Transverse colon (tissue), 4 donors: Measurements from ENCODE around the gene PSTPIP1. TPM values are rescaled to one million over a fixed set of nuclear protein-coding genes. Genes with fewer than 3 reads are reported as not detected.

ENCODE experiments used
- DNase-seq: peaks from one replicate; pipeline ENCODE4 v3.0.0-alpha.2; 2019
- H3K27ac ChIP-seq, 4 donors: fragments of 200-600 bp; sonication (generic); 2 replicates each; pipeline ENCODE4 v1.5.1; 2016 to 2018; ENCODE audit warnings: inconsistent platforms in 4 of 4
- H3K27me3 ChIP-seq: fragments of 200-600 bp; sonication (generic); 2 replicates; pipeline ENCODE4 v1.5.1; 2017; ENCODE audit warnings: inconsistent platforms
- H3K36me3 ChIP-seq, 4 donors: fragments of 200-600 bp; sonication (generic); 2 replicates each; pipeline ENCODE4 v1.5.1; 2017 to 2019; ENCODE audit warnings: inconsistent platforms in 4 of 4
- H3K4me1 ChIP-seq, 4 donors: fragments of 200-600 bp; sonication (generic); 2 replicates each; pipeline ENCODE4 v1.5.1; 2017 to 2020; ENCODE audit warnings: inconsistent platforms in 4 of 4
- H3K4me3 ChIP-seq, 4 donors: fragments of 200-600 bp; sonication (generic); 1 replicate in 1 of 4; 2 replicates in 3 of 4; pipeline versions ENCODE4 v1.5.1 to v1.6.1; 2017 to 2019; ENCODE audit warnings: inconsistent platforms in 4 of 4
- H3K9me3 ChIP-seq, 2 donors: fragments of 200-600 bp; sonication (generic); 2 replicates each; pipeline ENCODE4 v1.5.1; 2017 to 2019; ENCODE audit warnings: inconsistent platforms in 2 of 2
- EP300 ChIP-seq: sonication (generic); formaldehyde crosslinking; IDR thresholded peaks from one replicate; pipeline ENCODE4 v1.6.1; 2017; ENCODE audit warnings: antibody characterized with exemption, low read depth
- POLR2A ChIP-seq: fragments of 450-650 bp; IDR thresholded peaks from one replicate; pipeline ENCODE4 v1.6.1; 2016; ENCODE audit warnings: antibody characterized with exemption, mild to moderate bottlenecking, moderate library complexity
- POLR2AphosphoS5 ChIP-seq, 3 donors: sonication (generic); formaldehyde crosslinking; IDR thresholded peaks; one replicate each; pipeline ENCODE4 v1.6.1; 2016; ENCODE audit warnings: antibody characterized with exemption in 3 of 3
- WGBS, 2 donors: methylation state at CpG; one replicate each; pipeline ENCODE4 v1.1.5; 2018; ENCODE audit warnings: low coverage in 1 of 2; 5-methylcytosine and 5-hydroxymethylcytosine counted together
- in situ Hi-C, 4 donors: fragments of 200-750 bp; cut with MboI; loops; one replicate each; pipeline versions ENCODE4 v1.15.0 to v1.15.1; 2017; ENCODE audit warnings: low sequenced_read_pairs in 3 of 4, low pct_ligation_motif_present in 1 of 4, low pct_unique_long_range_greater_than_20kb in 1 of 4
- intact Hi-C: fragments of 100-400 bp; cut with DNase I; formaldehyde crosslinking; loops from one replicate; pipeline ENCODE4 v1.15.1; 2023; ENCODE audit warnings: low total_unique reads
- total RNA-seq, 4 donors: library from RNA; depleted of rRNA; stranded (reverse); fragments of >200 nt; gene quantifications; one replicate each; pipeline ENCODE4 v1.1.0, GENCODE V29; 2016
- TF ChIP-seq, protein P1 (sequence below), 5 experiments: fragments of 200-600 bp in 3 of 5; fragments of 450-650 bp in 2 of 5; sonication (generic) in 3 of 5; IDR thresholded peaks; 1 replicate in 2 of 5; 2 replicates in 3 of 5; pipeline ENCODE4 v1.5.1; 2016 to 2017; ENCODE audit warnings: antibody characterized with exemption in 5 of 5, inconsistent platforms in 3 of 5, mild to moderate bottlenecking in 2 of 5, moderate library complexity in 1 of 5

The PSTPIP1 gene
- total RNA-seq, 4 donors from 2014 or later = 1.4 to 35.2 (median 8.7) TPM

GRCh38 chr15:77053709-77054108 lies 58.8 kb downstream of the PSTPIP1 start:
- Histone ChIP-seq H3K27me3 (no peaks in the 10 kb centered on the region), H3K9me3 (no peaks in the 10 kb centered on the region), H3K4me3 (no peak overlapping the region), H3K36me3 (peaks cover 0 to 23% (median 10%) of the 10 kb centered on the region in 4 donors), H3K27ac (no peak overlapping the region), H3K4me1 (peaks cover 0 to 16% (median 6%) of the 10 kb centered on the region in 4 donors)
- in situ Hi-C loops = no loop called here
- intact Hi-C loops = no loop called here
- TF ChIP-seq POLR2A (no peak), POLR2AphosphoS5 (IDR thresholded peaks at IDR 0.05) (no peak), EP300 (no peak)
- TF ChIP-seq, protein P1, sequence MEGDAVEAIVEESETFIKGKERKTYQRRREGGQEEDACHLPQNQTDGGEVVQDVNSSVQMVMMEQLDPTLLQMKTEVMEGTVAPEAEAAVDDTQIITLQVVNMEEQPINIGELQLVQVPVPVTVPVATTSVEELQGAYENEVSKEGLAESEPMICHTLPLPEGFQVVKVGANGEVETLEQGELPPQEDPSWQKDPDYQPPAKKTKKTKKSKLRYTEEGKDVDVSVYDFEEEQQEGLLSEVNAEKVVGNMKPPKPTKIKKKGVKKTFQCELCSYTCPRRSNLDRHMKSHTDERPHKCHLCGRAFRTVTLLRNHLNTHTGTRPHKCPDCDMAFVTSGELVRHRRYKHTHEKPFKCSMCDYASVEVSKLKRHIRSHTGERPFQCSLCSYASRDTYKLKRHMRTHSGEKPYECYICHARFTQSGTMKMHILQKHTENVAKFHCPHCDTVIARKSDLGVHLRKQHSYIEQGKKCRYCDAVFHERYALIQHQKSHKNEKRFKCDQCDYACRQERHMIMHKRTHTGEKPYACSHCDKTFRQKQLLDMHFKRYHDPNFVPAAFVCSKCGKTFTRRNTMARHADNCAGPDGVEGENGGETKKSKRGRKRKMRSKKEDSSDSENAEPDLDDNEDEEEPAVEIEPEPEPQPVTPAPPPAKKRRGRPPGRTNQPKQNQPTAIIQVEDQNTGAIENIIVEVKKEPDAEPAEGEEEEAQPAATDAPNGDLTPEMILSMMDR (IDR thresholded peaks at IDR 0.05) = no peak
- 94 to 100% methylated on average over 2 of the region's 2 CpGs for WGBS, 2 donors
- no peak for DNase-seq

DNA sequence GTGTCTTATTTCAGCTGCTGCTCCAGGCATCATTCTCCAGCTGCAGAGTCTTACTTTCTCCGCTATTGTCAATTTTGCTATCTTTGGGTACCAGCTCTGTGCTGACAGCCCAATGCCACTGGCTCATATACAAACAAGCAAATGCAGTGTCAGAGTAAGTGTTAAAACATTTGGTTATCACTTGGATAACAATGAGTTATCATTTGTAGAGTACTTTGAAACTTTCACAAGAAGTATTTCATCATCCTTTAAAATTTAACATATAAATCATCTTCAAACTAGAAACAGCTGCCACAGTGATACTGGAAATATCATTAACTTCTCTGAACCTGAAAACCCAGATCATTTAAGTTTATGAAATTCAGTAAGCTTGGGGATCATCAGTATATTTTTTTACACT lies 62.1 kb downstream of the PSTPIP1 start:
- Histone ChIP-seq H3K36me3 (peaks cover 0 to 9% (median 3%) of the 10 kb centered on the region in 4 donors), H3K9me3 (no peaks in the 10 kb centered on the region), H3K27me3 (no peaks in the 10 kb centered on the region), H3K4me3 (no peak overlapping the region), H3K4me1 (peaks cover 24 to 48% (median 32%) of the 10 kb centered on the region in 4 donors), H3K27ac (no peak overlapping the region)
- no peak for DNase-seq
- in situ Hi-C loops (no loop called here), intact Hi-C loops (no loop called here)
- WGBS, 2 donors = 100% methylated on average over 1 of the region's 1 CpG
- no peak for TF ChIP-seq POLR2A
- TF ChIP-seq, protein P1 (IDR thresholded peaks at IDR 0.05) = no peak
- TF ChIP-seq EP300 = no peak
- TF ChIP-seq POLR2AphosphoS5 (IDR thresholded peaks at IDR 0.05) = no peak

DNA sequence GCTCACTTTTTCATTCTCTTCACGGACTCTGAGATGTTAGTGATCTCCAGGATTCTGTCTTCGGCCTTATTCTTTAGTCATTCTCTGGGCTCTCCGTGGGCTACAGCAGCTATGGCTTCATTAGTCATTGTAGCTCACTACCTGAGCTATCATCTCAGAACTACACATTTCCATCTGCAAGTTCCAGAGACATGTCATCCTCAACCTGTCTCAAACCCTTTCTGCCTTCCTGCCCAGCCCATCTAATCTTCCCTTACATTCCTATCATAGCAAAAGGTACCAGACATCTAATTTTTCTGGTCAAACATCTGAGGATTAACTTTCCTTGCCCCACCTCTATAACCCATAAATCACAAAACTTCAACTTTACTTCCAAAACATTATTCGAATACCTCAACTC lies 62.8 kb downstream of the PSTPIP1 start:
- WGBS, 2 donors = 93 to 95% methylated on average over 2 to 4 of the region's 4 CpGs
- H3K9me3 ChIP-seq = no peaks in the 10 kb centered on the region
- H3K4me1 ChIP-seq = peaks cover 24 to 53% (median 32%) of the 10 kb centered on the region in 4 donors
- no peak overlapping the region for H3K27ac ChIP-seq
- H3K36me3 ChIP-seq = peaks cover 0 to 3% (median 0%) of the 10 kb centered on the region in 4 donors
- in situ Hi-C loops (no loop called here), intact Hi-C loops (no loop called here)
- H3K27me3 ChIP-seq = no peaks in the 10 kb centered on the region
- DNase-seq = no peak
- no peak overlapping the region for H3K4me3 ChIP-seq
- TF ChIP-seq, protein P1 (IDR thresholded peaks at IDR 0.05) = no peak
- TF ChIP-seq POLR2AphosphoS5 (IDR thresholded peaks at IDR 0.05) (no peak), EP300 (no peak), POLR2A (no peak)

DNA sequence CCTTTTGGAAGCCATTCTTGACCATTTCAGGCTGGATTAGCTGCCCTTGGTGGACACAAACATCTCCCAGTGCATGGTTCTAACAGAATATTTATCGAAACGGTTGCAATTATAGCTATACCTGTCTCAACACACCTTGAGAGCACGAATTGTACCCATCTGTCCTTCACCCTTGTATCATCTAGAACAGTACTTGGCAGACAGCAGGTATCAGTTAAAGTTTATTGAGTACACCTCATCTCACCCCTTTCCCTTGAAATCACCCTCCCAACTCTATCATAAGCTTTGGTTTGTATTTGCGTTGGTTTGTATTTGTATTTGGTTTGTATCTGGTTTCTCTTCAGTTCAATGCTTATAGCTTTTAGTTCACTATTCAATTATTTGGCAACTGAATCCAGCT lies 63.5 kb downstream of the PSTPIP1 start:
- no peaks in the 10 kb centered on the region for H3K9me3 ChIP-seq
- intact Hi-C loops = no loop called here
- no peak for TF ChIP-seq POLR2A
- no peak for TF ChIP-seq POLR2AphosphoS5 (IDR thresholded peaks at IDR 0.05)
- TF ChIP-seq EP300 = no peak
- TF ChIP-seq, protein P1 (IDR thresholded peaks at IDR 0.05) = no peak
- no peaks in the 10 kb centered on the region for H3K36me3 ChIP-seq
- DNase-seq = no peak
- no peaks in the 10 kb centered on the region for H3K27me3 ChIP-seq
- 80 to 90% methylated on average over 1 to 4 of the region's 4 CpGs for WGBS, 2 donors
- H3K4me3 ChIP-seq = no peak overlapping the region
- in situ Hi-C loops = no loop called here
- no peak overlapping the region for H3K27ac ChIP-seq
- peaks cover 24 to 59% (median 35%) of the 10 kb centered on the region in 4 donors for H3K4me1 ChIP-seq
